ENCODE data around the gene RASA4B. TPM values are rescaled to one million over a fixed set of nuclear protein-coding genes. Genes with fewer than 3 reads are reported as not detected.

RASA4B gene
- total and polyA plus RNA-seq, 9 of the 15 experiments (the other 6 are each of a cell fraction or from before 2014, with no cell fraction given): 0.01 to 2.9 (median 1.5) TPM; not detected in 1

DNA sequence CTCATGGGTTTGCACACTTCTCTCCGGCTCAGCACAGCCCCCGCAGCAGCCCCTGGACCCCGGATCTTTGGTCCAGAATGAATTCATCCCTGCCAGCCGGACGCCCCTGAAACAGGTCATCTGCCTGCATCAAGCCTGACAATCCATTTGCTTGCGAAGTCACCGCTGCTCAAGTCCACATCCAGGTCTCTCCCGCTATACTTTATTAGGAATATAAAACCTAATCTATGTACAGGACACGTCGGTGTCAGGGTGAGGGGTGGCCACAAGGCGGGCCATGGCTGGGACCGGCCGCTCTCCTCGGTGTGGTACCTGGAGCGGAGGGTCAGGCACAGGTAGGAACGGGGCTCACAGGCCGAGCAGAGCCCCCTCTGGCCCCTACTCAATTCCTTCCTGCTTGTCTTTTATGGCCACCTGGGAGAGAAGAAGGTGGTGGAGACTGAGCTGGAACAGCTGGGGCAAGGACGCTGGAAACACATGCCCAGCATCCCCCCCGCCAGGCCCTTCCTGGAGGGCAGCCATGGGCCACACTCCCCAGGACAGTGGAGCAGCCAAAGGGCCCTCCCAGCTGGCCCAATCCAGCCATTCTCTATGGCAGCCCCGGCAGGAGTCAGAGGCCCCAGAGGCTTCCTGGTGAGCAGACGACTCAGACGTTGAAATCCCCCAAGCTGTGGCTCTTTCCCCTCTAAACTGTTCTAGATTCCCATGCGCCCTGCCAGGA, 44.1 kb downstream of the RASA4B start:
- no peak overlapping the region for H3K27ac ChIP-seq (ENCODE audit: extremely low read depth, low read depth, low read length)
- FAIRE-seq: no peak
- no peak for DNase-seq (ENCODE audit: extremely low read depth in 1 of 4, low spot score in 3 of 4)
- 84% methylated on average over 22 of the region's 23 CpGs for WGBS (ENCODE audit: insufficient coverage, low coverage, missing lambda C conversion rate)
- H3K4me3 ChIP-seq: no peak overlapping the region
- H3K9ac ChIP-seq (ENCODE audit: insufficient read depth in 1 of 2, low read depth in 2 of 2, low read length in 2 of 2): peak overlapping the region in 1 of 2 experiments; percentile 68; a peak in 2 of 4 replicates
- H3K4me2 ChIP-seq (ENCODE audit: insufficient read depth, low read length): no peak overlapping the region
- no peaks in the 10 kb centered on the region for H3K27me3 ChIP-seq (ENCODE audit: control insufficient read depth in 2 of 2, insufficient read depth in 2 of 2, low read length in 2 of 2)
- ChIA-PET POLR2A (interaction anchor here (0.6 to 1.6 kb wide), 2 partner anchors 9 to 174 kb away, joined by 3 to 4 read pairs; partner anchors contain the start of gene ALKBH4), CTCF (ENCODE audit: low intra/inter-chr PET ratio) (no interaction called here)
- no peak for ATAC-seq
- in situ Hi-C loops (cut with MboI) (loop anchor here (25.0 kb wide), 2 partner anchors 89 to 189 kb away; partner anchors contain the start of genes POLR2J2, POLR2J3, SPDYE2 and SPDYE2B), intact Hi-C loops (cut with micrococcal nuclease) (no loop called here)
- no peaks in the 10 kb centered on the region for H3K9me1 ChIP-seq (ENCODE audit: control insufficient read depth, insufficient read depth, low read length)
- H4K20me1 ChIP-seq (replicated peaks; ENCODE audit: control insufficient read depth, insufficient read depth, low read length): peaks cover 3% of the 10 kb centered on the region; the same call in 1 of the 2 replicates
- peaks cover 0 to 36% of the 10 kb centered on the region in 2 experiments; a peak in 3 of 5 replicates for H3K4me1 ChIP-seq (replicated peaks in 1 of 2; ENCODE audit: control insufficient read depth in 2 of 2, insufficient read depth in 2 of 2, low read length in 2 of 2)
- H2AFZ ChIP-seq (ENCODE audit: low read depth, low read length): no peak overlapping the region
- peaks cover 51% of the 10 kb centered on the region; the same call in 2 of the 3 replicates for H3K36me3 ChIP-seq (ENCODE audit: control insufficient read depth, insufficient read depth, low read length)
- TF ChIP-seq RBFOX2 (IDR thresholded peaks at IDR 0.05; ENCODE audit: low read depth, low read length) (peak; percentile 46; the same call in 1 of the 2 replicates), POLR2A (conservative IDR thresholded peaks at IDR 0.05) (peak; percentile 43), POLR2G (IDR thresholded peaks at IDR 0.05; ENCODE audit: low read depth, low read length) (peak; percentile 43; the same call in 1 of the 2 replicates)
- TF ChIP-seq, protein P1, sequence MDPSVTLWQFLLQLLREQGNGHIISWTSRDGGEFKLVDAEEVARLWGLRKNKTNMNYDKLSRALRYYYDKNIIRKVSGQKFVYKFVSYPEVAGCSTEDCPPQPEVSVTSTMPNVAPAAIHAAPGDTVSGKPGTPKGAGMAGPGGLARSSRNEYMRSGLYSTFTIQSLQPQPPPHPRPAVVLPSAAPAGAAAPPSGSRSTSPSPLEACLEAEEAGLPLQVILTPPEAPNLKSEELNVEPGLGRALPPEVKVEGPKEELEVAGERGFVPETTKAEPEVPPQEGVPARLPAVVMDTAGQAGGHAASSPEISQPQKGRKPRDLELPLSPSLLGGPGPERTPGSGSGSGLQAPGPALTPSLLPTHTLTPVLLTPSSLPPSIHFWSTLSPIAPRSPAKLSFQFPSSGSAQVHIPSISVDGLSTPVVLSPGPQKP (CRISPR knock-in tag; IDR thresholded peaks at IDR 0.05): no peak
- TSS peak; percentile 16 for BruUV-seq (replicated peaks)
- H3K9me3 ChIP-seq (replicated peaks; ENCODE audit: control insufficient read depth, insufficient read depth, low read depth, low read length): no peaks in the 10 kb centered on the region
- no peaks in the 10 kb centered on the region; the same call in 2 of the 3 replicates for H3K79me2 ChIP-seq (ENCODE audit: control insufficient read depth, insufficient read depth, low read length)
